Activated T-cell treated with anti-CD3 and anti-CD28 coated beads, Interleukin-2, amount 50 U/mL, for 72 hours (primary cell): Measurements from ENCODE around the gene RAB3D. TPM values are rescaled to one million over a fixed set of nuclear protein-coding genes. Genes with fewer than 3 reads are reported as not detected.
"Not testable (repeated sequence)": the region's sequence is repeated elsewhere in the genome, so short reads cannot be mapped to it uniquely, and the experiment has no call there.

Experiments used
- ATAC-seq, 2 donors: fragments of 150-1000 bp; cut with Tn5 transposase; replicated peaks in 1 of 2; 2 replicates each; pipeline ENCODE4 v1.10.0; 2021; ENCODE audit warnings: moderate library complexity in 2 of 2, mild to moderate bottlenecking in 1 of 2
- DNase-seq, 2 donors: peaks; one replicate each; pipeline ENCODE4 v3.0.0; 2021 to 2022; ENCODE audit warnings: mixed read lengths in 1 of 2
- H3K27ac Mint-ChIP-seq: one replicate; pipeline ENCODE4 v1.8.0; 2022; ENCODE audit warnings: mild to moderate bottlenecking, moderate library complexity, mixed read lengths
- H3K27me3 Mint-ChIP-seq: one replicate; pipeline ENCODE4 v1.8.0; 2022; ENCODE audit warnings: low read depth, mixed read lengths
- H3K36me3 Mint-ChIP-seq, 2 donors: one replicate each; pipeline ENCODE4 v1.8.0; 2022; ENCODE audit warnings: mixed read lengths in 2 of 2, mild to moderate bottlenecking in 1 of 2; ENCODE audit not compliant: insufficient read depth in 2 of 2
- H3K4me1 Mint-ChIP-seq: one replicate; pipeline ENCODE4 v1.8.0; 2022; ENCODE audit warnings: low read depth, mixed read lengths
- H3K4me3 Mint-ChIP-seq, 2 donors: one replicate each; pipeline ENCODE4 v1.8.0; 2022; ENCODE audit warnings: mild to moderate bottlenecking in 2 of 2, mixed read lengths in 2 of 2, moderate library complexity in 2 of 2
- H3K9me3 Mint-ChIP-seq, 2 donors: one replicate each; pipeline ENCODE4 v1.8.0; 2022; ENCODE audit warnings: mixed read lengths in 2 of 2
- total RNA-seq, 2 donors: library from RNA; stranded (reverse); gene quantifications; one replicate each; pipeline ENCODE4 v1.2.3, GENCODE V29; 2022

The RAB3D gene
- total RNA-seq, 2 donors from 2014 or later, result 13.3 to 16.8 TPM

GRCh38 chr19:11324079-11324661 is 15.3 kb downstream of the RAB3D start:
- Mint-ChIP-seq H3K27ac (peak overlapping the region; percentile 96), H3K4me1 (peaks cover 23% of the 10 kb centered on the region), H3K36me3 (peaks cover 0 to 2% of the 10 kb centered on the region in 2 donors), H3K27me3 (peaks cover 17% of the 10 kb centered on the region), H3K4me3 (peak overlapping the region; percentile 76 to 84), H3K9me3 (no peaks in the 10 kb centered on the region)
- DNase-seq, result peak; percentile 56 to 68
- ATAC-seq, result peak; percentile 87 to 93

DNA sequence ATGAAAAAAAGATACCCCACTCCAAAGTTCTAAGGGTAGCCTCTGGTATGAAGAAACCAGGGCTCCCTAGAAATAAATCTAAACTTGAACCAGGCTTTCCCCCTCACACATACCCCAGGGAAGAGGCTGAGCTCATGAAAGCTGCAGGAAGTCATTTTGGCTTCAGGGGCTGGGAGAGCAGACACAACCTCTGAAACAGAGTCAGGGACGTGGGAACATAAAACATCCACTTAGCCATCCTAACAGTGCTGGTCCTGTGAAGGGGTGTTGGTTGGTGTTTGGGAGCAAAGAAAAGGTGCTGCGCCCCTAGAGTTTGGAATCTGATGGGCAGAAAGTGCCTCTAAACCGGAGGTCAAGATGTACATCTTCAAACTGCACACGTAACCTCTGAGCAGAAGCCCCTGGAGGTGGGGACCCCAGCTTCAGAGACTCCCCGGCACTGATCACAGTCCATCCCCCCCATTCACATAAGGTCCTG is 15.8 kb downstream of the RAB3D start:
- Mint-ChIP-seq H3K9me3 (no peaks in the 10 kb centered on the region), H3K27me3 (peaks cover 17% of the 10 kb centered on the region), H3K36me3 (peaks cover 0 to 2% of the 10 kb centered on the region in 2 donors), H3K27ac (peak overlapping the region; percentile 96), H3K4me1 (peaks cover 23% of the 10 kb centered on the region), H3K4me3 (peak overlapping the region; percentile 76 to 84)
- ATAC-seq (no peak), DNase-seq (no peak)

GRCh38 chr19:11322269-11323024 is 17.0 kb downstream of the RAB3D start:
- ATAC-seq (no peak), DNase-seq (no peak)
- Mint-ChIP-seq H3K9me3 (no peaks in the 10 kb centered on the region), H3K4me1 (peaks cover 23% of the 10 kb centered on the region), H3K36me3 (peaks cover 0 to 2% of the 10 kb centered on the region in 2 donors), H3K27me3 (peaks cover 17% of the 10 kb centered on the region), H3K4me3 (no peak overlapping the region), H3K27ac (no peak overlapping the region)

- no peak overlapping the region for H3K4me3 Mint-ChIP-seq
- no peak overlapping the region for H3K27ac Mint-ChIP-seq
- DNase-seq (no peak), ATAC-seq (no peak)
- H3K4me1 Mint-ChIP-seq, result peaks cover 23% of the 10 kb centered on the region
- H3K9me3 Mint-ChIP-seq, result no peaks in the 10 kb centered on the region
- H3K36me3 Mint-ChIP-seq, result peaks cover 0 to 2% of the 10 kb centered on the region in 2 donors
- H3K27me3 Mint-ChIP-seq, result peaks cover 17% of the 10 kb centered on the region
Observed at GRCh38 chr19:11321191-11322126, 18.0 kb downstream of the RAB3D start.

- not testable (repeated sequence) for ATAC-seq, H3K27ac Mint-ChIP-seq, H3K36me3 Mint-ChIP-seq, H3K9me3 Mint-ChIP-seq, H3K4me3 Mint-ChIP-seq, DNase-seq
- Mint-ChIP-seq H3K4me1 (peaks cover 23% of the 10 kb centered on the region), H3K27me3 (peaks cover 17% of the 10 kb centered on the region)
Observed at GRCh38 chr19:11320278-11320995, 19.0 kb downstream of the RAB3D start.

- DNase-seq (no peak), ATAC-seq (no peak)
- H3K9me3 Mint-ChIP-seq, result no peaks in the 10 kb centered on the region
- H3K4me1 Mint-ChIP-seq, result no peaks in the 10 kb centered on the region
- H3K27me3 Mint-ChIP-seq, result no peaks in the 10 kb centered on the region
- H3K27ac Mint-ChIP-seq, result no peak overlapping the region
- H3K4me3 Mint-ChIP-seq, result no peak overlapping the region
- H3K36me3 Mint-ChIP-seq, result no peaks in the 10 kb centered on the region
Observed at GRCh38 chr19:11306337-11306736, 33.1 kb downstream of the RAB3D start.

GRCh38 chr19:11304936-11305335 is 34.5 kb downstream of the RAB3D start:
- ATAC-seq (no peak), DNase-seq (no peak)

GRCh38 chr19:11300811-11301120 is 38.7 kb downstream of the RAB3D start:
- ATAC-seq (no peak), DNase-seq (no peak)
- Mint-ChIP-seq H3K36me3 (no peaks in the 10 kb centered on the region), H3K27me3 (no peaks in the 10 kb centered on the region), H3K9me3 (no peaks in the 10 kb centered on the region), H3K4me1 (no peaks in the 10 kb centered on the region), H3K4me3 (no peak overlapping the region), H3K27ac (no peak overlapping the region)

More at GRCh38 chr19:11304936-11305335, 34.5 kb downstream of the RAB3D start:
- H3K4me3 Mint-ChIP-seq, result no peak overlapping the region
- H3K27me3 Mint-ChIP-seq, result no peaks in the 10 kb centered on the region
- H3K4me1 Mint-ChIP-seq, result no peaks in the 10 kb centered on the region
- H3K9me3 Mint-ChIP-seq, result no peaks in the 10 kb centered on the region
- H3K36me3 Mint-ChIP-seq, result no peaks in the 10 kb centered on the region
- H3K27ac Mint-ChIP-seq, result no peak overlapping the region

GRCh38 chr19:11299946-11300810 is 39.3 kb downstream of the RAB3D start:
- no peaks in the 10 kb centered on the region for H3K36me3 Mint-ChIP-seq
- H3K27ac Mint-ChIP-seq, result no peak overlapping the region
- no peaks in the 10 kb centered on the region for H3K9me3 Mint-ChIP-seq
- no peak overlapping the region for H3K4me3 Mint-ChIP-seq
- DNase-seq (no peak), ATAC-seq (no peak)
- no peaks in the 10 kb centered on the region for H3K4me1 Mint-ChIP-seq
- no peaks in the 10 kb centered on the region for H3K27me3 Mint-ChIP-seq

DNA sequence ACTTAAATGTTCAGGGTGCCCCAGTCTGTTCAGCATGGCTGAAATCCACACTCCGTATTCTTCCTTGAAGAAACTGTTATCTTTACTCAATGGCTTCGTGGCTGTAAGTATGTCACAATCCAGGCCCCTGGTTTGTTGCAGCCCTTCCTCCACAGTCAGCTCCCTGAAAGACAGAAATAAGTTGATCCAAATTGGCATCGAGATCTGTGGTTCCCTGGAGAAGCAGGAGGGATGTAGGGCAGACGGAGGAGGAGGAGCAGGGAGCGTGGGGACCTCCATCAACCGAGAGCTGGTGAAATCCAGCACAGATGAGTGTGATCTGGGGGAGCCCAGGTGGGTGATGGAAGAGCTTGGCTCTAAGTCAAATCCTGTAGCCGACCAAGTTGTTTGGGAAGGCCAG is 43.2 kb downstream of the RAB3D start:
- H3K36me3 Mint-ChIP-seq, result no peaks in the 10 kb centered on the region
- H3K4me1 Mint-ChIP-seq, result peaks cover 7% of the 10 kb centered on the region
- H3K9me3 Mint-ChIP-seq, result no peaks in the 10 kb centered on the region
- ATAC-seq (no peak), DNase-seq (no peak)
- peaks cover 13% of the 10 kb centered on the region for H3K27me3 Mint-ChIP-seq
- H3K27ac Mint-ChIP-seq, result no peak overlapping the region
- no peak overlapping the region for H3K4me3 Mint-ChIP-seq

DNA sequence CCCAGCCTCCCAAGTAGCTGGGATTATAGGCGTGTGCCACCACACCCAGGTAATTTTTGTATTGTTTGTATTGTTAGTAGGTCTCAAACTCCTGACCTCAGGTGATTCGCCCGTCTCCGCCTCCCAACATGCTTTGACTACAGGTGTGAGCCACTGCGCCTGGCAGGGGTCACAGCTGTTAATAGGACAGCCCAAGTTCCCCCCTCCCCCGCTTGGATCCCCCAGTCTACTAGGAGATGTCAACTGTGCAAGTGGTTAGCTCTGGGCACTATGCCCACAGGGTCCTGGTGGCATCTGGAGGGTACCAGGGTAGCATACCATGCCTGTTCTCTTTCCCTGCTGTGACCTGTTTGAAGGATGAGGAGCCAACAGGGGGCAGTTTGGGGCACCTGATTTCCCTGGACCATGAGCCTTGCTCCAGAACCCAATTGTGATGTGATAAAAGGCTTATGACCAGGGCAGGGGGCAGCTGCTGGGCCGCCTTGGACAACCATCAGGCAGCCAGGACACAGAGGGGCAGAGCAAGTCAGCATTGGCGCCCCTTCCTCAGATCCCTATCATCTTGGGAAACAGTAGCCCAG is 43.7 kb downstream of the RAB3D start, which contains the start of gene TSPAN16:
Gene TSPAN16, plus strand, starts transcription at position 496 of the 581 bp plus-strand sequence. CDS start 138 bp downstream, outside the sequence.
- Mint-ChIP-seq H3K4me3 (no peak within 1 kb of the TSS), H3K36me3 (no peaks in the 10 kb centered on the region), H3K9me3 (no peaks in the 10 kb centered on the region), H3K27me3 (peaks cover 13% of the 10 kb centered on the region), H3K4me1 (peaks cover 7% of the 10 kb centered on the region), H3K27ac (no peak within 1 kb of the TSS)
- ATAC-seq (no peak), DNase-seq (no peak)
